ENCODE data around the gene BRSK1.

DNA sequence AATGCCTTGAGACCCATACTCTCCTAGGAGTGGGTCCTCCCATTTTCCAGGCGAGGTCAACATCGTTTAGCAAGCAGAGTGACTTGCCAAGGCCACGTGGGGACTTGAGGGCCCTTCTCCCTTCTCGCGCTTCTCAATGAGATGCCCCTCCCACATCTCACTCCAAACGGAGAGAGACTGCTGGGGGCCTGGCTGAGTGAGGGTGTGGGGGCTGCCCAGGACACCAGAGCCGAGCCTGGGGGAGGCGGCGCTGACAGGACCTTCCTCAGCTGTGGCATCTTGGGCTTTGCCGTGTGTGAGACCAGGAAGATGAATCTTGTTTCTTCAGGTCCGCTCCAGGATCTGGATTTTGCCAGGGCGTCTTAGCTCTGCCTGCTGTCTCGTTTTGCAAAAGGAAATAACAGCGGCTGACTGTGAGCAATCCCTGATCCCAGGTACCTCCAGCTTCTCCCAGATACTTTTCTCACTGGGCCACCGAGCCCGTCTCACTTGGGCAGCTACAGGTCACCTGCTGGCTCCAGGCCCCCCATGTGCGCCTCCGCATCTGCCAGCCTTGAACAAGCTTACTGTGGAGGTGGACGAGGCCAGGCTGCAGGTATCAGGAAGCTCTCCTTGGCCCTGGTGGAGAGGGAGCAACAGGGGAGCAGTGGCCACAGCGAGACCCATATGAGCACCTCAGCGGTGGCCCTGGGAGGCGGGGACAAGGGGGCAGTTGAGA is 64.7 kb downstream of the BRSK1 start:
- no peak for TF ChIP-seq POLR2A (IDR thresholded peaks at IDR 0.05)
- TF ChIP-seq, protein P1, sequence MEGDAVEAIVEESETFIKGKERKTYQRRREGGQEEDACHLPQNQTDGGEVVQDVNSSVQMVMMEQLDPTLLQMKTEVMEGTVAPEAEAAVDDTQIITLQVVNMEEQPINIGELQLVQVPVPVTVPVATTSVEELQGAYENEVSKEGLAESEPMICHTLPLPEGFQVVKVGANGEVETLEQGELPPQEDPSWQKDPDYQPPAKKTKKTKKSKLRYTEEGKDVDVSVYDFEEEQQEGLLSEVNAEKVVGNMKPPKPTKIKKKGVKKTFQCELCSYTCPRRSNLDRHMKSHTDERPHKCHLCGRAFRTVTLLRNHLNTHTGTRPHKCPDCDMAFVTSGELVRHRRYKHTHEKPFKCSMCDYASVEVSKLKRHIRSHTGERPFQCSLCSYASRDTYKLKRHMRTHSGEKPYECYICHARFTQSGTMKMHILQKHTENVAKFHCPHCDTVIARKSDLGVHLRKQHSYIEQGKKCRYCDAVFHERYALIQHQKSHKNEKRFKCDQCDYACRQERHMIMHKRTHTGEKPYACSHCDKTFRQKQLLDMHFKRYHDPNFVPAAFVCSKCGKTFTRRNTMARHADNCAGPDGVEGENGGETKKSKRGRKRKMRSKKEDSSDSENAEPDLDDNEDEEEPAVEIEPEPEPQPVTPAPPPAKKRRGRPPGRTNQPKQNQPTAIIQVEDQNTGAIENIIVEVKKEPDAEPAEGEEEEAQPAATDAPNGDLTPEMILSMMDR (IDR thresholded peaks at IDR 0.05), result no peak
- no peak for TF ChIP-seq POLR2AphosphoS5 (IDR thresholded peaks at IDR 0.05)
- no peak for TF ChIP-seq EP300 (IDR thresholded peaks at IDR 0.05)
